Thyroid gland (tissue), 4 donors: ENCODE results near the gene COL27A1. TPM values are rescaled to one million over a fixed set of nuclear protein-coding genes. Genes with fewer than 3 reads are reported as not detected.
"Not testable (repeated sequence)": the region's sequence is repeated elsewhere in the genome, so short reads cannot be mapped to it uniquely, and the experiment has no call there.

Experiments
- DNase-seq, 2 donors: peaks; one replicate each; pipeline ENCODE4 v3.0.0-alpha.2; 2019
- H3K27ac ChIP-seq, 3 donors: fragments of 200-600 bp; sonication (generic); 1 replicate in 2 of 3; 2 replicates in 1 of 3; pipeline ENCODE4 v1.5.1; 2016 to 2019; ENCODE audit warnings: mild to moderate bottlenecking in 1 of 3, moderate library complexity in 1 of 3
- H3K27me3 ChIP-seq: fragments of 200-600 bp; sonication (generic); one replicate; pipeline ENCODE4 v1.5.1; 2019
- H3K36me3 ChIP-seq, 2 donors: fragments of 200-600 bp; sonication (generic); one replicate each; pipeline ENCODE4 v1.5.1; 2016 to 2019
- H3K4me1 ChIP-seq, 2 donors: fragments of 200-600 bp; sonication (generic); one replicate each; pipeline ENCODE4 v1.5.1; 2017 to 2019
- H3K4me3 ChIP-seq, 3 donors: fragments of 200-600 bp; sonication (generic); replicated peaks in 1 of 3; 1 replicate in 2 of 3; 2 replicates in 1 of 3; pipeline ENCODE4 v1.5.1; 2016; ENCODE audit warnings: mild to moderate bottlenecking in 1 of 3
- H3K9me3 ChIP-seq: fragments of 200-600 bp; sonication (generic); one replicate; pipeline ENCODE4 v1.5.1; 2017
- POLR2A ChIP-seq, 2 donors: fragments of 450-650 bp; IDR thresholded peaks; one replicate each; pipeline ENCODE4 v1.6.1; 2017; ENCODE audit warnings: antibody characterized with exemption in 2 of 2, mild to moderate bottlenecking in 2 of 2, moderate library complexity in 1 of 2
- WGBS, 2 donors: methylation state at CpG; one replicate each; pipeline ENCODE4 v1.1.5; 2017; 5-methylcytosine and 5-hydroxymethylcytosine counted together
- intact Hi-C: fragments of 100-400 bp; cut with DNase I; formaldehyde crosslinking; loops from one replicate; pipeline ENCODE4 v1.15.1; 2023
- total RNA-seq, 4 donors: library from RNA; depleted of rRNA; stranded (reverse); fragments of >200 nt; gene quantifications; one replicate each; pipeline ENCODE4 v1.2.3, GENCODE V29; 2016
- TF ChIP-seq, protein P1 (sequence below), 6 experiments: fragments of 200-600 bp in 3 of 6; fragments of 450-650 bp in 3 of 6; sonication (generic) in 3 of 6; IDR thresholded peaks; one replicate each; pipeline ENCODE4 v1.5.1; 2016 to 2019; ENCODE audit warnings: antibody characterized with exemption in 6 of 6, mild to moderate bottlenecking in 2 of 6, inconsistent platforms in 1 of 6, moderate library complexity in 1 of 6

Gene COL27A1
- total RNA-seq, 4 donors from 2014 or later: 6.7 to 32.5 (median 10.6) TPM

DNA sequence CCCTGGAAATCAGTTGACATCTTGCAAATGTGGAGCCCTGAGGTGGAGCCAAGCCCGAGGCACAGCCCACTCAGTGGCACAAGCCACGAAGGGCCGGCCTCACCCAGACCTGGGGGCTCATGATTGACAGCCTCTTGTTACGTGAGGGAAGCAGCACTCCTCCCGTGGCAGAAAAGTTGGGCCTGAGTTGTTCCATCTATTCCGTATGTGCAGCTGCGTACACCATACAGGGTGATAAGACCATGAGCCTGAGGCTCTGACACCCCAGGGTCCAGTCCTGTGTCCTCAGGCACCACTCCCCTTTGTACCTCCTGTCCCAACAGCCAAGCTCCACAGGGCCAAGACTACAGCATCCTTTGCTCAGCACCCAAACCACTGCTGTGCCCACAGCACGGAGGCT, 172.4 kb downstream of the COL27A1 start:
- no peaks in the 10 kb centered on the region for H3K9me3 ChIP-seq
- TF ChIP-seq POLR2A (IDR thresholded peaks at IDR 0.05): no peak
- TF ChIP-seq, protein P1, sequence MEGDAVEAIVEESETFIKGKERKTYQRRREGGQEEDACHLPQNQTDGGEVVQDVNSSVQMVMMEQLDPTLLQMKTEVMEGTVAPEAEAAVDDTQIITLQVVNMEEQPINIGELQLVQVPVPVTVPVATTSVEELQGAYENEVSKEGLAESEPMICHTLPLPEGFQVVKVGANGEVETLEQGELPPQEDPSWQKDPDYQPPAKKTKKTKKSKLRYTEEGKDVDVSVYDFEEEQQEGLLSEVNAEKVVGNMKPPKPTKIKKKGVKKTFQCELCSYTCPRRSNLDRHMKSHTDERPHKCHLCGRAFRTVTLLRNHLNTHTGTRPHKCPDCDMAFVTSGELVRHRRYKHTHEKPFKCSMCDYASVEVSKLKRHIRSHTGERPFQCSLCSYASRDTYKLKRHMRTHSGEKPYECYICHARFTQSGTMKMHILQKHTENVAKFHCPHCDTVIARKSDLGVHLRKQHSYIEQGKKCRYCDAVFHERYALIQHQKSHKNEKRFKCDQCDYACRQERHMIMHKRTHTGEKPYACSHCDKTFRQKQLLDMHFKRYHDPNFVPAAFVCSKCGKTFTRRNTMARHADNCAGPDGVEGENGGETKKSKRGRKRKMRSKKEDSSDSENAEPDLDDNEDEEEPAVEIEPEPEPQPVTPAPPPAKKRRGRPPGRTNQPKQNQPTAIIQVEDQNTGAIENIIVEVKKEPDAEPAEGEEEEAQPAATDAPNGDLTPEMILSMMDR (IDR thresholded peaks at IDR 0.05): no peak
- H3K4me1 ChIP-seq: no peaks in the 10 kb centered on the region
- DNase-seq: no peak
- intact Hi-C loops: no loop called here
- H3K36me3 ChIP-seq: no peaks in the 10 kb centered on the region
- H3K27ac ChIP-seq: no peak overlapping the region
- WGBS, 2 donors: 81 to 95% methylated on average over 6 to 8 of the region's 8 CpGs
- no peaks in the 10 kb centered on the region for H3K27me3 ChIP-seq
- H3K4me3 ChIP-seq: no peak overlapping the region

- WGBS, 2 donors: 82 to 84% methylated on average over 10 of the region's 10 CpGs
- DNase-seq, H3K27me3 ChIP-seq, H3K36me3 ChIP-seq, H3K27ac ChIP-seq, H3K4me3 ChIP-seq, intact Hi-C loops, H3K9me3 ChIP-seq, H3K4me1 ChIP-seq: not testable (repeated sequence)
Measured at GRCh38 chr9:114328357-114328820, 173.1 kb downstream of the COL27A1 start.

- H3K4me3 ChIP-seq, H3K27me3 ChIP-seq, H3K27ac ChIP-seq, H3K9me3 ChIP-seq, intact Hi-C loops, H3K4me1 ChIP-seq, H3K36me3 ChIP-seq: not testable (repeated sequence)
- DNase-seq: peak; percentile 47 to 56
- WGBS, 2 donors: 61 to 67% methylated on average over 10 of the region's 12 CpGs
Measured at GRCh38 chr9:114328937-114329624, 173.7 kb downstream of the COL27A1 start.

- H3K27me3 ChIP-seq, H3K4me1 ChIP-seq, DNase-seq, H3K4me3 ChIP-seq, H3K9me3 ChIP-seq, intact Hi-C loops, H3K36me3 ChIP-seq, H3K27ac ChIP-seq: not testable (repeated sequence)
- WGBS, 2 donors: no CpG with 5 or more reads among the region's 10 CpGs
Measured at GRCh38 chr9:114329625-114330022, 174.3 kb downstream of the COL27A1 start, which contains the start of gene ORM2. TSS of gene ORM2 (plus strand) at chr9:114329869. CDS start at chr9:114329905, 36 bp downstream.

DNA sequence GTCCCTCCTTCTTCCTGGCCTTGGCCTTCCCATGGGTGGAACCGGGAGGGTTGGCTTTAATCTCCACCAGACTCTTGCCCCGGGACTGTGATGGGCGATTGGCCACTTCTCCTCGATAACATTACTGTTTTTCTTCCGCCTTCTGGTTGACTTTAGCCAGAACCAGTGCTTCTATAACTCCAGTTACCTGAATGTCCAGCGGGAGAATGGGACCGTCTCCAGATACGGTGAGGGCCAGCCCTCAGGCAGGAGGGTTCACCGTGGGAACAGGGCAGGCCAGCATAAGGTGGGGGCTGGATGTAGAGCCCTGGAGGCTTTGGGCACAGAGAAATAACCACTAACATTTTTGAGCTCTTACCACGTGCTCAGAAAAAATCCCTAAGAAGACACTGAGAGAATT, 175.3 kb downstream of the COL27A1 start:
- no peaks in the 10 kb centered on the region for H3K27me3 ChIP-seq
- no peak for TF ChIP-seq POLR2A (IDR thresholded peaks at IDR 0.05)
- TF ChIP-seq, protein P1 (IDR thresholded peaks at IDR 0.05): no peak
- no peak overlapping the region for H3K27ac ChIP-seq
- H3K9me3 ChIP-seq: no peaks in the 10 kb centered on the region
- 66 to 69% methylated on average over 10 of the region's 10 CpGs for WGBS, 2 donors
- H3K4me3 ChIP-seq: no peak overlapping the region
- H3K4me1 ChIP-seq: no peaks in the 10 kb centered on the region
- no peak for DNase-seq
- intact Hi-C loops: no loop called here
- H3K36me3 ChIP-seq: no peaks in the 10 kb centered on the region

- H3K27me3 ChIP-seq, H3K36me3 ChIP-seq, intact Hi-C loops, H3K4me1 ChIP-seq, H3K9me3 ChIP-seq, DNase-seq, H3K4me3 ChIP-seq, H3K27ac ChIP-seq: not testable (repeated sequence)
- 66 to 77% methylated on average over 7 to 13 of the region's 19 CpGs for WGBS, 2 donors
Measured at GRCh38 chr9:114331229-114332195, 176.2 kb downstream of the COL27A1 start.

DNA sequence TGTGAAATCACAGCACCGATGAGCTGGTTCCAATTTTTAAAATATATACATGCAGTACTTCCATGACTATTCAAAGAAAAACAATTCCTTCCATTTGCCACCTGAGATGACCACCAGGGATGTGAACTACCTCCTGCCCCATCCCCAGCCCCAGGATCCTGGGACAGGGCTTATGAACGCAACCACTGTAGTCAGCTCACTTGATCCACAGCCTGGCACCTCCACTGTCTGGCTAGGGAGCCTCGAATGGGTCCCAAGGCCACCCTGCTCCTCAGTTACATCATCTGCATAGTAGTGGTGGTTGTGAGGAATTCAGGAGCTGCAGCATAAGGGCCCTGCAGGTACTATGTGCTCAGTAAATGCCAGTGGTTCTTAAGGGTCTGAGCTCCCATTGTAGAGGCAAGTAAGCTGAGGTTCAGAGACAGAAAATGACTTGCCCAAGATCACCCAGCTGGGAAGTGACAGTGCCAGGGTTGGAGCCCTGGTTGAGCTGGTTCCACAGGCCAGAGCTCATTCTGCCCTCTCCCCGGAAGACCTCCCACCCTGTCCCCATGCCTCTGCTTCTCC, 177.2 kb downstream of the COL27A1 start:
- intact Hi-C loops, H3K4me3 ChIP-seq, H3K27me3 ChIP-seq, H3K9me3 ChIP-seq, H3K27ac ChIP-seq, H3K4me1 ChIP-seq, DNase-seq: not testable (repeated sequence)
- WGBS, 2 donors: 71 to 81% methylated on average over 3 of the region's 4 CpGs
- peaks cover 6 to 14% of the 10 kb centered on the region in 2 donors for H3K36me3 ChIP-seq

- H3K27me3 ChIP-seq, intact Hi-C loops: not testable (repeated sequence)
Measured at GRCh38 chr9:114333718-114334117, 178.4 kb downstream of the COL27A1 start.

More at GRCh38 chr9:114333718-114334117, 178.4 kb downstream of the COL27A1 start:
- H3K36me3 ChIP-seq: peaks cover 6 to 14% of the 10 kb centered on the region in 2 donors
- H3K9me3 ChIP-seq, H3K4me1 ChIP-seq, DNase-seq, H3K4me3 ChIP-seq, H3K27ac ChIP-seq: not testable (repeated sequence)
- WGBS, 2 donors: 77 to 88% methylated on average over 1 to 3 of the region's 4 CpGs
